ENCODE results near the gene TOX4.
"Not testable (repeated sequence)": the region's sequence is repeated elsewhere in the genome, so short reads cannot be mapped to it uniquely, and the experiment has no call there.

Gene TOX4

GRCh38 chr14:21476925-21477681 lies at the start of gene TOX4, which contains the start of gene RAB2B:
Gene TOX4 (plus strand): TSS chr14:21477195. CDS start chr14:21477279, 84 bp downstream.
Gene RAB2B (minus strand): TSS chr14:21476959. CDS start chr14:21476872, 87 bp downstream.
- peak; percentile 100 for DNase-seq

GRCh38 chr14:21428930-21429329 lies 48.1 kb upstream of the TOX4 start:
- peak in 1 of 2 experiments; percentile 39 for DNase-seq

GRCh38 chr14:21431126-21431525 lies 45.9 kb upstream of the TOX4 start:
- DNase-seq, result no peak

GRCh38 chr14:21436567-21437062 lies 40.4 kb upstream of the TOX4 start:
- DNase-seq, result peak in 1 of 2 experiments; percentile 11

- DNase-seq, result peak; percentile 100
Observed at GRCh38 chr14:21437063-21437901, 39.7 kb upstream of the TOX4 start.

GRCh38 chr14:21440859-21441258 lies 36.1 kb upstream of the TOX4 start:
- DNase-seq, result no peak

GRCh38 chr14:21442657-21443056 lies 34.3 kb upstream of the TOX4 start:
- not testable (repeated sequence) for DNase-seq

- no peak for DNase-seq
Observed at GRCh38 chr14:21449899-21450216, 27.1 kb upstream of the TOX4 start.

- peak in 1 of 2 experiments; percentile 27 for DNase-seq
Observed at GRCh38 chr14:21454843-21455544, 22.0 kb upstream of the TOX4 start.

GRCh38 chr14:21455592-21455911 lies 21.4 kb upstream of the TOX4 start:
- no peak for DNase-seq

- DNase-seq, result peak; percentile 100
Observed at GRCh38 chr14:21455912-21456667, 20.9 kb upstream of the TOX4 start, which contains the start of gene CHD8. Gene CHD8 (minus strand): TSS chr14:21456123. CDS start chr14:21431643, 24,480 bp downstream.

- no peak for DNase-seq
Observed at GRCh38 chr14:21467616-21468015, 9.4 kb upstream of the TOX4 start.

GRCh38 chr14:21475767-21476522 lies 1.1 kb upstream of the TOX4 start:
- DNase-seq, result no peak

GRCh38 chr14:21476523-21476924 lies 471 bp upstream of the TOX4 start:
- no peak for DNase-seq

GRCh38 chr14:21486640-21487087 lies 9.7 kb downstream of the TOX4 start:
- DNase-seq, result no peak

GRCh38 chr14:21494902-21495762 lies 18.1 kb downstream of the TOX4 start:
- no peak for DNase-seq

GRCh38 chr14:21496453-21496852 lies 19.5 kb downstream of the TOX4 start:
- DNase-seq, result no peak

- DNase-seq, result peak; percentile 49 to 74
Observed at GRCh38 chr14:21498540-21499526, 21.8 kb downstream of the TOX4 start.

- no peak for DNase-seq
Observed at GRCh38 chr14:21501568-21501967, 24.6 kb downstream of the TOX4 start.
